Measurements from ENCODE around the gene BZW1.

BZW1 gene

GRCh38 chr2:200811333-200812121 is at the start of gene BZW1:
BZW1 (plus strand) TSS chr2:200811910; CDS start chr2:200813218, 1,308 bp downstream.
- DNase-seq, result peak; percentile 99

- no peak for DNase-seq
These were observed 49.6 kb upstream of the BZW1 start for GRCh38 chr2:200762127-200762526.

GRCh38 chr2:200763422-200763821 is 48.3 kb upstream of the BZW1 start:
- DNase-seq, result no peak

DNA sequence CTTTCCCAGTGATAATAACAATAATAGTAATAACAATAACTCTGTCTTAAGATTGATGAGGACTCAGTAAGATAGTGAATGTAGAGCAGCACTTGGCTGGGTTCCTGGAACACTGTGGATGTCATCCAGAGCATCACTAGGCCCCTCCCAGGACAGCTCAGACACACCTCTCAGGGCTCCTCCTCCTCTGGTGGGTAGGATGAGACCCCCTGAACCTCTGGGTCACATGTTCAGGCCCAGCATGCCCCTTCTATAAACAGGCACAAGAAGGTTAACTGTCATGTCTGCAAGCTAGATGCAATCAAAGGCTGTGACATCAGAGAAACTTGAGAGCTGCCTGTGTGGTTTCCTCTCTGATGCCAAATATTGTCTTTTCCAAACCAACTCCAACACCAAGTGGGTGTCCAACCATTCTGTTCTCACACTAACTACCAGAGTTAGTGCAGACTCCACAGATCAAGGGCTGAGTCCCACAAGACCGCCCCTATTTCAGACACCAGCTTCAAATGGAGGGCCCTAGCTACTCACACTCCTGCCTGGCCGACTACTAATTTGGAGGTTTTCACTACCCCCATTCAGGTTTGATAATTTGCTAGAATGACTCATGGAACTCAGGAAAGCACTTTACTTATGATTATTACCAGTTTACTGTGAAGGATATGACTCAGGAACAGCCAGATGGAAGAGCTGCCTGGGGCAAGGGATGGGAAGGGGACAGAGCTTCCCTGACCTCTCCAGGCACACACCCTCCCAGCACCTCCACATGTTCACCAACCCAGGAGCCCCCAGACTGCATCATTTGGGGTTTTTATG is 46.4 kb upstream of the BZW1 start:
- DNase-seq, result no peak

DNA sequence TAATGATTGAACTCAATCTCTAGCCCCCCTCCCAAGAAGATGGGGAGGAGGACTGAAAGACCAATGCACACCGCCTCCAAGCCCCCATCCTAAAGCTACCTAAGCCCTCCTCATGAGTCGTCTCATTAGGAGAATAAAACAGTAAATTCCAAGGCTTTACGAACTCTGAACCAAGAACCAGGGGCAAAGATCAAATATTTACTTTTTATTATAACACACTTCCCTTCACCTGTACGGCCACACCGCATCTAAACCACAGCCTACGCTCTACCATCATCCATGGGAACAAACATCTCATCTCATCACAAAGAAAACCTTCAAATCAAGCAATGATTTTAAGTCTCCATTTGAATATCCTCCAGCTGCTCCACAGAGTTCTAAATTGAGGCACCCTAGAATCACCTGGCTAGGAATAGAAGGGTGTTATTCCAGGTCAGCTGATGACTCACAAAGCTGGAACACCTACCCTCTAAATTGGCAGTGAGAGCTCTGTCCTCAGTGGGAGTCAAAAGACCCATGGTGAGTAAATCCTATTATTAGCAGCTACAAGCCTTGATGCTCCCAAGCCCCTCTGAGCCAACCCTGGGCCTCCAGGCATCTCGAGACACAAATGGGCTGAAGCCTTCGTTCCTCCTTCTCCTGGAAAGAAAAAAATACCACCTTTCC is 45.6 kb upstream of the BZW1 start:
- DNase-seq, result no peak

DNA sequence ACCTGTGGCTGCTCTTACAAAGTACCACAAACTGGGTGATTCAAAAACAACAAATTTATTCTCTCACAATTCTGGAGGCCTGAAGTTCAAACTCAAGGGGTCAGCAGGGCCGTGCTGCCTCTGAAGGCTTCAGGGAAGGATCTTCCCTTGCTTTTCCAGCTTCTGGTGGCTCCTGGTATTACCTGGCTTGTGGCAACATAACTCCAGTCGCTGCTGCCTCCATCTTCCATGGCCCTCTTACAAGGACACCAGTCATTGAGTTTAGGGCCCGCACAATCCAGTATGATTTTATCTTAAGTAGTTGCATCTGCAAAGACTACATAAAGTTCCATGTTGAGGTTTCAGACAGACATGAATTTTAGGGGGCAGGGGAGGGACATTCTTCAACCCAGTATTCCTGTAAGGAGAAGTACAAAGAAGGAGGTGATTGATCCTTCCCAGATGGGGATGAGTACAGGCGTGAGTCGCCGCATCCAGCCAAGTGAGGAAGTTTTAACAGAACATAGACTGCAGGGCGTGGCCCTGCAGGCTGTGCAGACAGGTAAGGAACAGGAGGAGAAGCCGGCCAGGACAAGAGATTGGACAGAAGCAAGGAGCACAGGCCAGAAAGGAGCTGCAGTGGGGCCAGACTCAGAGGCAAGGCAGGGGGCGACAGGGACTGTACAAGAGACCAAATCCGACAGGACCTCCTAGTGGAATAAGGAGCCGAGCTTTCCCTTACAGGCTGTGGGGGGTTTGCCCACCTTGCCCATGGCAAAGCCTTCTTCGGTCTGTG is 44.4 kb upstream of the BZW1 start:
- DNase-seq, result no peak

- no peak for DNase-seq
These were observed 40.9 kb upstream of the BZW1 start for GRCh38 chr2:200770847-200771246.

- no peak for DNase-seq
These were observed 39.1 kb upstream of the BZW1 start for GRCh38 chr2:200772620-200773019.

- no peak for DNase-seq
These were observed 38.6 kb upstream of the BZW1 start for GRCh38 chr2:200773083-200773482.

DNA sequence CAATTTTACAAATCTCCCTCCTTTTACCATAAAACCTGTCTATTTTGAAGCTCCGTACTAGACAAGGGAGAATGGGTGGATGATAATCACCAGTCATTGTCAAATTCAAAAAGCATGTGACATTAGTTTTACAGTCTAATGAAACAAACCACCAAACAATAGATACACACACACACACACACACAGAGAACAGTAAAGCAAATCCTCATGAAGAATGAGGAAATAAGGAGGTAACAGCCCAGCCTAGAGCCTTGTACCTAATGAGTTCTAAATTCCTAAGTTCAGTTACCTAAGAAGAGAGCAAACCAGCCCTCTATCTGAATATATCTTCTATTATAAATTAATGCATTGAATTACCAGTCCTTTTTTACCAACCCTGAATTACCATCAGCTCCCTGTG is 36.8 kb upstream of the BZW1 start:
- no peak for DNase-seq

GRCh38 chr2:200777275-200777674 is 34.4 kb upstream of the BZW1 start:
- DNase-seq, result no peak

DNA sequence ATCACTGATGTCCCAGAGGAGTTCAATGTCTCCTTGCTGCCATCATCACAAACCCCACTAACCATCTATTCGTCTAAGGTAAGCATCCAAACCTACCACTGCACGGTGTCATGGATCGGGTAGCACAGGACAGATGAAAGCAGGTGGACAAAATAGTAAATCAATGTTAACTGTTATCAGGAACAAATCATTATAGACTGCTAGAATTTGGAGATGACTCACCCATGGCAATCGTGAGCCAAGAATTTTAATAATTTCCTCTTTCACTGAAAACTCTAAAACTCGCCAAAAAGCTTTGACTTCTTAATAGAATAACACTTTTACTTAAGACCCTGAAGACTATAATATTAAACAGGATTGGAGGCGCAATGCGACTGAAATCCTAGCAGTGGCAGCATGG is 33.7 kb upstream of the BZW1 start:
- DNase-seq, result no peak

GRCh38 chr2:200779214-200779613 is 32.5 kb upstream of the BZW1 start:
- no peak for DNase-seq

GRCh38 chr2:200781616-200782015 is 30.1 kb upstream of the BZW1 start:
- DNase-seq, result no peak

- no peak for DNase-seq
These were observed 29.5 kb upstream of the BZW1 start for GRCh38 chr2:200782251-200782650.

- DNase-seq, result no peak
These were observed 27.5 kb upstream of the BZW1 start for GRCh38 chr2:200784215-200784614.

DNA sequence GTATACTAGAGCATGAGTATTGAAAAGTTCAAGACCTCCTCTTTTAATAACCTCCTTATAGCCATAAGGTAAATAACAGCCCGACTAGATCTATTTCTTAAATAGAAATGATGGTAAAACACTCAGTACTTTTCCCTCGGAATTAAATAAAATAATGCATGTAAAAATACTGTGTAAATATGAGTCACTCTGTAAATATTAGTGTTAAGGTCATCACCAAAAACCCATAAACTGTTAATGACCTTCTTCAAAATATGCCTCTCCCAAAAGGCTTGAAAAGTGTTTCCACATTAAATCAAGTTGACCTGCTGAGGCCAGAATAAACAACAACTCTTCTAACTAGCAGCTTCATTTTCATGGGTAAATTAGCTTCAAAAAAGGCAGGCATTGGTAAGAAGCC is 25.3 kb upstream of the BZW1 start:
- no peak for DNase-seq

- DNase-seq, result no peak
These were observed 24.9 kb upstream of the BZW1 start for GRCh38 chr2:200786826-200787225.

DNA sequence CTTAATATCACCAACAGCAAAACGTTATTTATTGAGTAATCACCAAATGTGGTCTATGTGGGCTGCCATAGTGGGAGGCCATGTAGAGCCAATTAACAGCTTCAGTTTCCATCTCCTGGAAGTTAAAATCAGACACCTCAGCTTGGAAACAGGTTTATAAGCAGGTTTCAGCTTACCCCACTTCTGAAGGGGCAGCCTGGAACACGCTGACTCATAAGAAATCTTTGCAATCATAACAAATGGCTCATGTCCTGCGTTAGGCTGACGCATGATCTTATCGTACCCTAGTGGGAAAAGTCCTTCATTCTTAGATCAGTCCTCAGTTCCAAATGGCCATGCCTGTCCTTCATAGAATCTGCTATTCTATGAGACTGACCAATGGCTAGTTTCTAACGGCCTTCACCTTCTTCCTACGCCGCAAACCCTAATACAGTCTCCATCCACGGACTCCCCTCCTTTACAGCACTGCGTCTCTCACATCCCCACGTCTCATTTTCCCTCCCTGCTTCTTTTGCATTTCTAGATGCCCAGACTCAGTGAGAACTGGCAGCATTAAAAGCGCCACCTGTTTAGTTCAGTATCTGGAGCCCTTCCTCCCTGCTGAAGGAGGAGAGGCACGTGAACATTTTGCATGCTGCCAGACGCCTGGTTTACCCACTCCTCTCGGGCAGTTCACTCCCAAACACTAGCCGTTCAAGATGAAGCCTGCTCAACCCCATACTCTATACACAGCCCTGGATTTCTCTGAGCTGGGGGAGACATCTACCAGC is 24.2 kb upstream of the BZW1 start:
- DNase-seq, result no peak

- no peak for DNase-seq
These were observed 23.5 kb upstream of the BZW1 start for GRCh38 chr2:200788121-200788718.

- no peak for DNase-seq
These were observed 21.5 kb upstream of the BZW1 start for GRCh38 chr2:200790185-200790584.

DNA sequence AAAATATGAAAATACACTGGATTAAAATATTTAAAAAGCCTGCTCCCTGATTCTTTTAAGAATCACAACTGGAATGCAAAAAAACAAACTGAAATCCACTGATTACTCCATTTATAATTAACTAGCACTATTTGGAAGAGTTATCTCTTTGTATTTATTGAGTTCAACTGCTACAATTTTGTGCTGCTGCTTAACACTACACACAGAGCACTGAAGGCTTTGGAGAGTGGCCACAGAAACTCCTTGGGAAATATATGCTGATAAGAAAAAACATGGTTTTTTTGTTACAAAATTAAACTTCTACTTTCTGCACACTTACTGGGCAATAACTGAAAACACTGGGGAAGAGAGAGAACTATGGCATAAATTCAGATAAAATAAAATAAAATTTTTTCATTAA is 19.8 kb upstream of the BZW1 start:
- DNase-seq, result no peak

All from Kasumi-1 (cell line).